Glutamatergic neuron (in vitro differentiated cells): Measurements from ENCODE around the gene GATD1. TPM values are rescaled to one million over a fixed set of nuclear protein-coding genes. Genes with fewer than 3 reads are reported as not detected.

Experiments used
- DNase-seq: peaks from one replicate; pipeline ENCODE4 v3.0.0; 2022
- H3K27ac Mint-ChIP-seq: one replicate; pipeline ENCODE4 v1.8.0; 2020; ENCODE audit warnings: mild to moderate bottlenecking, mixed read lengths, inconsistent platforms; ENCODE audit not compliant: unreplicated experiment
- H3K27me3 Mint-ChIP-seq: one replicate; pipeline ENCODE4 v1.8.0; 2020; ENCODE audit warnings: mild to moderate bottlenecking, moderate library complexity, mixed read lengths, inconsistent platforms; ENCODE audit not compliant: unreplicated experiment
- H3K36me3 Mint-ChIP-seq: one replicate; pipeline ENCODE4 v1.8.0; 2020; ENCODE audit warnings: mild to moderate bottlenecking, mixed read lengths, inconsistent platforms; ENCODE audit not compliant: unreplicated experiment
- H3K4me1 Mint-ChIP-seq: one replicate; pipeline ENCODE4 v1.8.0; 2020; ENCODE audit warnings: mild to moderate bottlenecking, low read depth, mixed read lengths, inconsistent platforms; ENCODE audit not compliant: unreplicated experiment
- H3K4me3 Mint-ChIP-seq: one replicate; pipeline ENCODE4 v1.8.0; 2020; ENCODE audit warnings: mild to moderate bottlenecking, mixed read lengths, inconsistent platforms; ENCODE audit not compliant: unreplicated experiment
- H3K9me3 Mint-ChIP-seq: one replicate; pipeline ENCODE4 v1.8.0; 2020; ENCODE audit warnings: mild to moderate bottlenecking, moderate library complexity, mixed read lengths, inconsistent platforms; ENCODE audit not compliant: unreplicated experiment
- CTCF ChIP-seq: fragments of 200-600 bp; sonication (generic); IDR thresholded peaks from one replicate; pipeline ENCODE4 v1.5.0; 2021; ENCODE audit not compliant: partially characterized antibody, unreplicated experiment
- total RNA-seq: library from RNA; stranded (reverse); fragmentation: NEBNext Ultra II Directional; extraction: Animal tissue kit (Norgen Biotek cat#: 25700); gene quantifications from one replicate; pipeline ENCODE4 v1.2.1, GENCODE V29; 2021; ENCODE audit not compliant: unreplicated experiment

The GATD1 gene
- total RNA-seq, 1 donor from 2014 or later, result 67.5 TPM

DNA sequence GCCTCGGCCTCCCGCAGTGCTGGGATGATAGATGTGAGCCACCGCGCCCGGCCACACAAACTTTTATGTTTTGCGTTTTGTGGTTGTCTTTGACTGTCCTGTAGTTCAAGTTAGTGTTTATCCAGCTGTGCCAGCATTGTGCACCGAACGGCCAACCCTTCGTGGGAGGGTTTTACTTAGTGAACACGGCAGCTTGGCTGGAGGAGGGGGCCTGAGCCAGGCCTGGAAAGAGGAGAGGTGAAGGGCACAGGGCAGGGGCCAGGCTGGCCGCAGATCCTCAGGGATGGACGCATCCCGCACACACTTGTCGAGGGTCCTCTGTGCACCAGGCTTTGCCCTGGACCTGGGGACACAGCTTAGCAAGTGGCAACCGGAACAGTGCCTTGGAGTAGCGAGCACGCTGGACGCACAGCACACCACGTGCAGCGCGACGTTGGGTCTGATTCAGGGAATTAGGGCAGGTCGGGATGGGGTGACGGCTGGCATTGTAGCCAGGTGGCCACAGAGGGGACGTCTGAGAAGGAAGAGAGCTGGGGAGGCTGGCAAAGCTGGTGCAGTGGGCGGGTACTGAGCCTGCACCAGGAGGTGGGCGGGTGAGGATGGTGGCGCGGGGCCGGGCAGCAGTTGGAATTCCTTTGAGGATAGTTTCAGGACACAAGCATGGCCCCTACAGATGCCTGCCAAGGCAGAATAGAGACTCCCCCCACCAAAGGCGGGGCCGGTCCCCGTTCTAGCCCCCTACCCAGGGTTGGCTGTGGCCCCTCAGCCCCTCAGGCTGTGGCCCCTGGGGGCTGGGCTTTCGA is 57.9 kb downstream of the GATD1 start:
- no peak overlapping the region for H3K27ac Mint-ChIP-seq
- TF ChIP-seq CTCF, result no peak
- peaks cover 2% of the 10 kb centered on the region for H3K9me3 Mint-ChIP-seq
- peaks cover 11% of the 10 kb centered on the region for H3K27me3 Mint-ChIP-seq
- no peak for DNase-seq
- H3K4me3 Mint-ChIP-seq, result no peak overlapping the region
- no peaks in the 10 kb centered on the region for H3K4me1 Mint-ChIP-seq
- peaks cover 5% of the 10 kb centered on the region for H3K36me3 Mint-ChIP-seq

Other genes with a start within 250 kb of the GATD1 start
- 140 TPM for gene HRAS, start 241.9 kb downstream of the GATD1 start, total RNA-seq
- 2.6 TPM for gene LRRC56, start 240.0 kb downstream of the GATD1 start, total RNA-seq
- 2.3 TPM for gene LMNTD2, start 216.7 kb downstream of the GATD1 start, total RNA-seq
- 9.4 TPM for gene RASSF7, start 216.5 kb downstream of the GATD1 start, total RNA-seq
- 41.6 TPM for gene PHRF1, start 201.0 kb downstream of the GATD1 start, total RNA-seq
- 17.7 TPM for gene IRF7, start 161.5 kb downstream of the GATD1 start, total RNA-seq
- gene CDHR5, start 152.5 kb downstream of the GATD1 start, total RNA-seq, result not detected
- not detected for gene SCT, start 150.3 kb downstream of the GATD1 start, total RNA-seq
- 2.9 TPM for gene DRD4, start 140.2 kb downstream of the GATD1 start, total RNA-seq
- 51.5 TPM for gene DEAF1, start 82.3 kb downstream of the GATD1 start, total RNA-seq
- 29.7 TPM for gene TMEM80, start 81.7 kb downstream of the GATD1 start, total RNA-seq
- 12.7 TPM for gene EPS8L2, start 71.3 kb downstream of the GATD1 start, total RNA-seq
- 182 TPM for gene TALDO1, start 30.0 kb downstream of the GATD1 start, total RNA-seq
- 58.7 TPM for gene CEND1, start 12.6 kb upstream of the GATD1 start, total RNA-seq
- 93.9 TPM for gene SLC25A22, start 20.8 kb upstream of the GATD1 start, total RNA-seq
- gene PIDD1, start 27.7 kb upstream of the GATD1 start, total RNA-seq, result 37.0 TPM
- 997 TPM for gene RPLP2, start 32.5 kb upstream of the GATD1 start, total RNA-seq
- 32.3 TPM for gene PNPLA2, start 41.4 kb upstream of the GATD1 start, total RNA-seq
- 19.7 TPM for gene CRACR2B, start 50.4 kb upstream of the GATD1 start, total RNA-seq
- gene CD151, start 55.5 kb upstream of the GATD1 start, total RNA-seq, result 346 TPM
- gene POLR2L, start 65.0 kb upstream of the GATD1 start, total RNA-seq, result 106 TPM
- 82.5 TPM for gene TSPAN4, start 65.4 kb upstream of the GATD1 start, total RNA-seq
- gene CHID1, start 133.3 kb upstream of the GATD1 start, total RNA-seq, result 56.1 TPM
- 228 TPM for gene AP2A2, start 148.4 kb upstream of the GATD1 start, total RNA-seq